GM12873 (cell line): ENCODE results near the gene FNDC3B.

ENCODE experiments used
- TF ChIP-seq, protein P1 (sequence below): IDR thresholded peaks from 2 replicates; pipeline ENCODE4 v1.5.1; 2012; ENCODE audit warnings: low read depth, mild to moderate bottlenecking, moderate library complexity, low read length, control low read depth; ENCODE audit not compliant: insufficient read depth; ENCODE audit errors: missing control alignments

Gene FNDC3B

DNA sequence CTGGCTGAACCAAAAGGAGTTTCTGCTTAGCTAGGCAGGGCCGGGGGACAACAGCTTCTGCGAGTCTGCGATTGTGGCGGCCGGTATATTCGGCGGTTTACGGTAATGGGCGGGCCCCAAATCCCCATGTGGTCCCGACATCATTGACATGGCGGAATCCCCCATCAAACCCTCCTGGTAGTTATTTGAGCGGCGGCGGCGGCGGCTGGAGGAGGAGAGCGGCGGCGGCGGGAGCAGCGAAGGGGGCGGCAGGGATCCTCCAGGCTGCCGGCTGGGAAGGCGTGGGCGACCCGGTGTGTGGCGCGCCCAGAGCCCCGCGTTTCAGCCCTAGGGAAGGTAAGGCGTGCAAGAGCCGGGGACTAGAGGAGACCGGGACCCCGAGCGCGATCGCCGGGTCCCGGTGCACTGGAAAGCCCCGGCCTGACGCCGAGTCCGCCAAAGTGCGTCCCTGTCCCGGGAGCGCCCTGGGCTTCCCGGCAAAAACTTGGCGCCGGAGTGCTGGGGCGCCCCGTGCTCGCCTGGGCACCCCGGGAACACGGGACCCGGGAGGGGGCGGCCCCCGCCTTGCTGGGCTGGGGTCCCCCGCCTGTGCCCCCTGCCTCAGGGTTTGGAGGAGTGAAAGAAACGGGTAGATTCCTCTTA, at the start of gene FNDC3B:
TSS of gene FNDC3B (plus strand) at position 143 of the 642 bp plus-strand sequence. CDS start 72,902 bp downstream, outside the sequence.
- TF ChIP-seq, protein P1, sequence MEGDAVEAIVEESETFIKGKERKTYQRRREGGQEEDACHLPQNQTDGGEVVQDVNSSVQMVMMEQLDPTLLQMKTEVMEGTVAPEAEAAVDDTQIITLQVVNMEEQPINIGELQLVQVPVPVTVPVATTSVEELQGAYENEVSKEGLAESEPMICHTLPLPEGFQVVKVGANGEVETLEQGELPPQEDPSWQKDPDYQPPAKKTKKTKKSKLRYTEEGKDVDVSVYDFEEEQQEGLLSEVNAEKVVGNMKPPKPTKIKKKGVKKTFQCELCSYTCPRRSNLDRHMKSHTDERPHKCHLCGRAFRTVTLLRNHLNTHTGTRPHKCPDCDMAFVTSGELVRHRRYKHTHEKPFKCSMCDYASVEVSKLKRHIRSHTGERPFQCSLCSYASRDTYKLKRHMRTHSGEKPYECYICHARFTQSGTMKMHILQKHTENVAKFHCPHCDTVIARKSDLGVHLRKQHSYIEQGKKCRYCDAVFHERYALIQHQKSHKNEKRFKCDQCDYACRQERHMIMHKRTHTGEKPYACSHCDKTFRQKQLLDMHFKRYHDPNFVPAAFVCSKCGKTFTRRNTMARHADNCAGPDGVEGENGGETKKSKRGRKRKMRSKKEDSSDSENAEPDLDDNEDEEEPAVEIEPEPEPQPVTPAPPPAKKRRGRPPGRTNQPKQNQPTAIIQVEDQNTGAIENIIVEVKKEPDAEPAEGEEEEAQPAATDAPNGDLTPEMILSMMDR: no peak

DNA sequence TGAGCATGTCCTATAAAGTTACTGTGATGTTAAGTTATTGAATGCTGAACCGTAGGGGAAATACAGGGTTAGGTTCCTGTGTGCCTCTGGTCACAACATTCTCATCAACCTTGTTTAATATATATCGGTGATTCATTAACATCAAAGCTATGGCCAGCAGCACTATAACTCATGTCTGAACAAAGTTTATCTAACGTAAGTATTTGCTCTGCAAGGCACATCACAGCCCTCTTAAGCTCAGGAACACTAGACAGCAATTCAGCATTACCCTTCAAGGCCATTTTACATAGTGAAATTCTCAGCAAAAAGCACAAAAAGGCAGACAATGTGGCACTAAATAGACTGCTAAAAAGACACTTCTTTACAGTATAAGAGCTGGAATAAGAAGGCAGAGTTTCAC, 48.2 kb upstream of the FNDC3B start:
- TF ChIP-seq, protein P1: no peak

DNA sequence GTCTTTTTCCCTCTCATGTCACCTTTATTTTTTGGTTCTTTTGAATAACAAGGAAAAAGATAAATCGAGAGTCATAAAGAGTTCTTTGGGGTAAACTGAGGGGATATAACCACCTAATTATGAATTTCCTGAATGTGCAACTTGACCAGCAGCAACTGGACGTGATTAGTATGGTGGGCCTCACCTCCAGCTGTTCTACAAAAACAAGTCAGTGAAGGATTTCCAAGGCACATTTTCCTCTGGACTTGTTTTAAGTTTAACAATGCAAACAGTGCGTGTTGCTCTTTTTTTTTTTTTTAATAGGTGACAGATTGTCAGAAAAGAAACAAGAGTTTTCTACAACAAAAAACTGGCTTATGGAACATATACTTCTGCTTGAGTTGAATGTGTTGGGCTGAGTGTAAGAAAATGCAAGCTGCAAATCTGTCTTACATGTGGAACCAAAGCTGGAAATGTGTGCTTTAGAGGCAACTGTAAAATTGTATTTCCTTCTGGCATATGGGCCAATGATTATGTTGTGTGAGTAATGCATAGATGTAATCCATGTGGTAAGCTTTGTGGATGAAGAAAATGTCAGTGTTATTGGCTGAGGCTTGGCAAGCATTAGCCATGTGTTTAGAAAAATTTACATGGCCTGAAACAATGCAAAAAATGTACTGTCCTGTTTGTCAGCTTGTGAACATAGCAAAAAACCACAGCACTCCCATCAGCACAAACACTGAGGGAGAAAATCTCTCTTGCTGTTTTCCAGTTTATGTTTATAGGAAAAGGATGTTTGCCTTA, 44.5 kb upstream of the FNDC3B start:
- TF ChIP-seq, protein P1: no peak

DNA sequence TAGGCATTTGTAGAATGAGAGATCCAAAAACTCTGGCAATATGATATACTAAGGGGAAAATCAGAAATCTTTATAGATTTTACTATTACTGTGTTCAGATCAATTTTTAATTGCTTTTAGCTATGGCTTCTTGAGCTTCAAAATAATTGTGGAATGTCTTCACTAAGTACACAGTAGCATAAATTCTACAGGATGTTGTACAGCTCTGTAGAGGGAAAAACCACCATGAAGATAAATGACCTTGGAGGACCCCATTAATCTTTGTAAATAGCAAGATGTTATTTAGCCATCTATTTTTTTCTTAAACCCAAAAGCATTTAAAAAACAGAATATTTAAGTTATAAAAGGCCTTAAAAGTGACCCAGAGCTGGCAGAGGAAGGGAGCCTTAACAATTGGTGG, 43.9 kb upstream of the FNDC3B start:
- TF ChIP-seq, protein P1: no peak

DNA sequence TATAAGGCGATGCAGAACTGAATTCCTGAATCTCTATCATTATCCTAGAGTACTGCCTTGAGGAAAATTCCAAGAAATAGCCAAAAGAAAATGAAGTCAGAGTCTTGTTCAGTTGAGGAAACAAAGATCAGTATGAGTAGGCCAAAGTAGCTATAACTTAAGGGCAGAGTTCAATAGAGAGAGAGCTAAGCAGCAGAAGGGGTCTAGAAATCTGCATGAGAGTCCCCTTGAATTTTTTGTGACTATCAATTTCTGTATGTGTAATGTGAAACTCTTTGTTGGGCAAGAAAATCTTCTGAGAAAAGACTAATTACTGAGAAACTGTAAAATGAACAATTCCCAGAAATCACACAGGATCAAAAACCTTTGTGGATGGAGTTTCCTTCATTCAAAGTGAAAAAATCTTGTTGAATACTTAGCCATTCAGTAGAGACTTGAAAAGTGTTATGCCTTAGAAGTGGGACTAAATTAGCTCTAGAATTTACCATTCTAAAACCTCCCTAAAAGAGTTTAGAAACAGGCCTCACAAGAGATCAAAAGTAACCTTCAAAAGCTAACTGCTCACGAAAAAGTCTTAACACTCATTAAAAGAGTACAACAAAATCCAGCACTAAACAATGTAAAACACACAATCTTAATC, 43.1 kb upstream of the FNDC3B start:
- TF ChIP-seq, protein P1: no peak

DNA sequence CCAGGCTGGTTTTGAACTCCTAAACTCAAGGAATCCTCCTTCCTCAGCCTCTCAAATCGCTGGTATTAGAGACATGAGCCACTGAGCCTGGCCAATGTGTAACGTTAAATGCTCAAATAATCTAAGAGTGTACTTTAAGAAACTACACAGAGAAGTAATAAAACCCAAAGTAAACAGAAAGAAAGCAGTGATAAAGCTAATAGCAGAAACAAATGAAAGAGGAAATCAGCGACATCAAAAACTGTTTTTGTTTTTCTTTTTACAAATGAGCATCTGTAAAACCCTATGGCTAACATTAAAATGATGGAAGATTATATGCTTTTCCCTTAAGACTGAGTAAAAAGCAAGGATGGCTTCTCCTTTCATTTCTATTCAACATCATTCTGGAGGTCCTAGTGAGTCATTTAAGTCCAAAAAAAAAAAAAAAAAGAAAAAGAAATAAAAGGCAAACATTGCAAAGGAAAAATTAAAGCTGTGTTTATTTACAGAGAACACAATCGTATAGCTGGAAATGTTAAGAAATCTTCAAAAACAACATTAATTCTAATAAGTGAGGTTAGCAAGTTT, 36.8 kb upstream of the FNDC3B start:
- TF ChIP-seq, protein P1: no peak

DNA sequence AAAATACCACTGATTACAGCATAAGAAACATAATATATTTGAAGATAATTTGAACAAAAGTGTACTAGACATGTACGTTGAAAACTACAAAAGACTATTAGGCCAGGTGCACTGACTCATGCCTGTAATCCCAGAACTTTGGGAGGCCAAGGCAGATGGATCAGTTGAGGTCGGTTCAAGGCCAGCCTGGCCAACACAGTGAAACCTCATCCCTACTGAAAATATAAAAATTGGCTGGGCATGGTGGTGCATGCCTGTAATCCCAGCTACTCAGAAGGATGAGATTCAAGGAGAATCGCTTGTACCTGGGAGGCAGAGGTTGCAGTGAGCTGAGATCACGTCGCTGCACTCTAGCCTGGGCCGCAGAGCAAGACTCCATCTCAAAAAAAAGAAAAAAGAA, 36.2 kb upstream of the FNDC3B start:
- TF ChIP-seq, protein P1: no peak
